Measurements from ENCODE around the gene PTPRT. TPM values are rescaled to one million over a fixed set of nuclear protein-coding genes. Genes with fewer than 3 reads are reported as not detected.

Gene PTPRT
- total RNA-seq, 1 experiment from 2014 or later: not detected

DNA sequence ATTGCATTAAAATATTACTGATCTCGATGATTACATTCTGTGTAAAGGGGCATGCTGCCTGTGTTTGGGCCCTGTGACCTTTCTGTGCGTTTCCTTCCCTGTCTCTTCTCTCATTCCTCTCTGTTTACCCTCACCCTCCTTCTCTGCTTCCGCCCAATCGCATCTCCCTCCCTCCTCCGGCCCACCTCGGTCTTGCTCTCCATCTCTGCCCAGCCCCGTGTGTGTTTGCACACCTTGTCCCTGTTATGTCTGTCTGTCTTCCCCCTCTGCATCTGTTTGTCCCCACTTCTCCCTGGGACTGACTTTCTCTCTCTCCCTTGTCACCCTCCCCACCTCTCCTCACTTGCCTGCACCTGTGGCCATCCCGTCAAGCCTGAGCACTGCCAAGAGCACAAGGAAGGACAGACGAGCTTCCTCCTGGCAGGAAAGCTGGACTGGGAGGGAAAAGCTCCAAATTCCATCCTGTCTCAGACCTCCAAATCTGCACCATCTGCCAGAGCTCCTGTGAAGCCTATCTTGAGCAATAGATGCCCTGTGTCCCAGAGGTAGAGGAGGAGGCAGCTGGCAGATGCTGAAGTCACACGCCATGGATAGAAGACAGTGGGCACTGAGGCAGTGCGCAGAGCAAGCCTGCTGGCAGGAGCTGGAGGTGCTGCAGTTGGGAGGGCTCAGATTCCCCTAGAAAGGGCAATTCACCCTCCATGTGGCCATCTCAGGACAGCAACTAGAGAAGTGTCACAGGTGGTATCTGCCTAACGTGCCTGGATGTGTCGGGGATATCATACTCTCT, 172.3 kb downstream of the PTPRT start:
- Histone ChIP-seq H3K27me3 (replicated peaks; ENCODE audit: insufficient read depth, low read depth, low read length, poor library complexity) (peaks cover 40% of the 10 kb centered on the region), H3K27ac (ENCODE audit: low read depth, low read length, poor library complexity, severe bottlenecking) (no peak overlapping the region), H3K36me3 (ENCODE audit: insufficient read depth, low read length, poor library complexity, severe bottlenecking) (no peaks in the 10 kb centered on the region), H3K4me3 (ENCODE audit: low read depth, low read length, poor library complexity, severe bottlenecking) (no peak overlapping the region), H3K4me1 (ENCODE audit: insufficient read depth, low read length, poor library complexity, severe bottlenecking) (no peaks in the 10 kb centered on the region), H3K9me3 (ENCODE audit: low read depth, low read length, poor library complexity, severe bottlenecking) (no peaks in the 10 kb centered on the region)
- TF ChIP-seq, protein P1, sequence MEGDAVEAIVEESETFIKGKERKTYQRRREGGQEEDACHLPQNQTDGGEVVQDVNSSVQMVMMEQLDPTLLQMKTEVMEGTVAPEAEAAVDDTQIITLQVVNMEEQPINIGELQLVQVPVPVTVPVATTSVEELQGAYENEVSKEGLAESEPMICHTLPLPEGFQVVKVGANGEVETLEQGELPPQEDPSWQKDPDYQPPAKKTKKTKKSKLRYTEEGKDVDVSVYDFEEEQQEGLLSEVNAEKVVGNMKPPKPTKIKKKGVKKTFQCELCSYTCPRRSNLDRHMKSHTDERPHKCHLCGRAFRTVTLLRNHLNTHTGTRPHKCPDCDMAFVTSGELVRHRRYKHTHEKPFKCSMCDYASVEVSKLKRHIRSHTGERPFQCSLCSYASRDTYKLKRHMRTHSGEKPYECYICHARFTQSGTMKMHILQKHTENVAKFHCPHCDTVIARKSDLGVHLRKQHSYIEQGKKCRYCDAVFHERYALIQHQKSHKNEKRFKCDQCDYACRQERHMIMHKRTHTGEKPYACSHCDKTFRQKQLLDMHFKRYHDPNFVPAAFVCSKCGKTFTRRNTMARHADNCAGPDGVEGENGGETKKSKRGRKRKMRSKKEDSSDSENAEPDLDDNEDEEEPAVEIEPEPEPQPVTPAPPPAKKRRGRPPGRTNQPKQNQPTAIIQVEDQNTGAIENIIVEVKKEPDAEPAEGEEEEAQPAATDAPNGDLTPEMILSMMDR (conservative IDR thresholded peaks at IDR 0.05; ENCODE audit: low read depth, low read length): no peak
- no peak for TF ChIP-seq EZH2 (IDR thresholded peaks at IDR 0.05; ENCODE audit: borderline replicate concordance, low read depth, low read length, poor library complexity, severe bottlenecking)
- no TSS peak for BruUV-seq (replicated peaks)
- intact Hi-C loops (cut with micrococcal nuclease; ENCODE audit: unreplicated experiment): no loop called here
- ChIA-PET CTCF (no interaction called here), POLR2A (ENCODE audit: low non-redundant PET) (no interaction called here)
- DNase-seq (ENCODE audit: low spot score): no peak

- Histone ChIP-seq H3K4me3 (ENCODE audit: low read depth, low read length, poor library complexity, severe bottlenecking) (no peak overlapping the region), H3K27me3 (replicated peaks; ENCODE audit: insufficient read depth, low read depth, low read length, poor library complexity) (peaks cover 40% of the 10 kb centered on the region), H3K9me3 (ENCODE audit: low read depth, low read length, poor library complexity, severe bottlenecking) (no peaks in the 10 kb centered on the region), H3K36me3 (ENCODE audit: insufficient read depth, low read length, poor library complexity, severe bottlenecking) (no peaks in the 10 kb centered on the region), H3K27ac (ENCODE audit: low read depth, low read length, poor library complexity, severe bottlenecking) (no peak overlapping the region), H3K4me1 (ENCODE audit: insufficient read depth, low read length, poor library complexity, severe bottlenecking) (no peaks in the 10 kb centered on the region)
- ChIA-PET POLR2A (ENCODE audit: low non-redundant PET) (no interaction called here), CTCF (no interaction called here)
- BruUV-seq (replicated peaks): no TSS peak
- no peak for TF ChIP-seq EZH2 (IDR thresholded peaks at IDR 0.05; ENCODE audit: borderline replicate concordance, low read depth, low read length, poor library complexity, severe bottlenecking)
- TF ChIP-seq, protein P1 (conservative IDR thresholded peaks at IDR 0.05; ENCODE audit: low read depth, low read length): no peak
- no peak for DNase-seq (ENCODE audit: low spot score)
- intact Hi-C loops (cut with micrococcal nuclease; ENCODE audit: unreplicated experiment): no loop called here
These were observed 173.4 kb downstream of the PTPRT start for GRCh38 chr20:43016257-43016656.

- BruUV-seq (replicated peaks): no TSS peak
These were observed 174.1 kb downstream of the PTPRT start for GRCh38 chr20:43015566-43015965.

More at GRCh38 chr20:43015566-43015965, 174.1 kb downstream of the PTPRT start:
- Histone ChIP-seq H3K27ac (ENCODE audit: low read depth, low read length, poor library complexity, severe bottlenecking) (no peak overlapping the region), H3K36me3 (ENCODE audit: insufficient read depth, low read length, poor library complexity, severe bottlenecking) (no peaks in the 10 kb centered on the region), H3K27me3 (replicated peaks; ENCODE audit: insufficient read depth, low read depth, low read length, poor library complexity) (peaks cover 40% of the 10 kb centered on the region), H3K4me3 (ENCODE audit: low read depth, low read length, poor library complexity, severe bottlenecking) (no peak overlapping the region), H3K9me3 (ENCODE audit: low read depth, low read length, poor library complexity, severe bottlenecking) (no peaks in the 10 kb centered on the region), H3K4me1 (ENCODE audit: insufficient read depth, low read length, poor library complexity, severe bottlenecking) (no peaks in the 10 kb centered on the region)
- no peak for DNase-seq (ENCODE audit: low spot score)
- TF ChIP-seq, protein P1 (conservative IDR thresholded peaks at IDR 0.05; ENCODE audit: low read depth, low read length): no peak
- no peak for TF ChIP-seq EZH2 (IDR thresholded peaks at IDR 0.05; ENCODE audit: borderline replicate concordance, low read depth, low read length, poor library complexity, severe bottlenecking)
- CTCF ChIA-PET: no interaction called here
- POLR2A ChIA-PET (ENCODE audit: low non-redundant PET): no interaction called here
- intact Hi-C loops (cut with micrococcal nuclease; ENCODE audit: unreplicated experiment): no loop called here
